ENCODE results near the gene COPRS. TPM values are rescaled to one million over a fixed set of nuclear protein-coding genes. Genes with fewer than 3 reads are reported as not detected.

COPRS gene
- total and polyA plus RNA-seq, 3 donors from 2014 or later, result 138 to 485 (median 142) TPM

DNA sequence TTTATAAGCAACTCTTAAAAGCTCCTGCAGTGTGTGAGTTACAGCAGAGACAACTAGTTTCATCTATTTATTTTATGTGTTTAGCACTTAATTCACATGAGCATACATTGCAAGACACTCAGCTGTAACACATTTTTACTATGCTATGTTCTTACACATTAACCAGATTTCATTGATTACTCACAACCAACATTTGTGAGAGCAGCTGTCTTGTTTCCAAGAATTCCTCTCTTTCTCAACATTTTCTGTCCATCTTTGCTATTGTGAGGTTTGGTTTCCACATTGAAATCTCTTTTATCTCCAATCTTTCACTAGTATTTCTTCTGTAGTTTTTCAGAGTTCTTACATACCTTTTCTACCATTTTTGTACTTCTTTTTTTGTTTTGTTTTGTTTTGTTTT, 51.2 kb downstream of the COPRS start:
- no peaks in the 10 kb centered on the region for H3K36me3 ChIP-seq (ENCODE audit: low read depth, missing control alignments)
- TF ChIP-seq POLR2A (IDR thresholded peaks at IDR 0.05) (no peak), CTCF (IDR thresholded peaks at IDR 0.05) (no peak)
- H3K4me1 ChIP-seq, result no peaks in the 10 kb centered on the region
- intact Hi-C loops (cut with DNase I; ENCODE audit: low total_unique reads), result no loop called here
- H3K9me3 ChIP-seq, result no peaks in the 10 kb centered on the region
- H3K4me3 ChIP-seq, result no peak overlapping the region
- H3K27ac ChIP-seq, result no peak overlapping the region
- H3K27me3 ChIP-seq, result no peaks in the 10 kb centered on the region
- no peak for DNase-seq

DNA sequence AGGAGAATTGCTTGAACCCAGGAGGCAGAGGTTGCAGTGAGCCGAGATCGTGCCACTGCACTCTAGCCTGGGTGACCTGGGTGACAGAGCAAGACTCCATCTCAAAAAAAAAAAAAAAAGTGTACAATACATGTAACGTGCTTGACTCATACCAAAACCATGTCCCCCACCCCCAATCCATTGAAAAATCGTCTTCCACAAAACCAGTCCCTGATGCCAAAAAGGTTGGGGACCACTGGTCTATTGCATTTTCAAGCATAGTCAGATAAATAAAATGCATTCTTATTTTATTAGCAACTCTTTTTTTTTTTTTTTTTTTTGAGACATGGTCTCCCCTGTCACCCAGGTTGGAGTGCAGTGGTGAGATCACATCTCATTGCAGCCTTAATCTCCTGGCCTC, 52.1 kb downstream of the COPRS start:
- H3K4me1 ChIP-seq, result no peaks in the 10 kb centered on the region
- no peaks in the 10 kb centered on the region for H3K27me3 ChIP-seq
- no peak for TF ChIP-seq POLR2A (IDR thresholded peaks at IDR 0.05)
- TF ChIP-seq CTCF (IDR thresholded peaks at IDR 0.05), result no peak
- no peaks in the 10 kb centered on the region for H3K36me3 ChIP-seq (ENCODE audit: low read depth, missing control alignments)
- no peak overlapping the region for H3K27ac ChIP-seq
- no peaks in the 10 kb centered on the region for H3K9me3 ChIP-seq
- DNase-seq, result no peak
- WGBS, 2 donors, result 87 to 94% methylated on average over 4 of the region's 4 CpGs
- intact Hi-C loops (cut with DNase I; ENCODE audit: low total_unique reads), result no loop called here
- H3K4me3 ChIP-seq, result no peak overlapping the region

- no peaks in the 10 kb centered on the region for H3K27me3 ChIP-seq
- DNase-seq, result no peak
- H3K27ac ChIP-seq, result no peak overlapping the region
- TF ChIP-seq POLR2A (IDR thresholded peaks at IDR 0.05), result no peak
- TF ChIP-seq CTCF (IDR thresholded peaks at IDR 0.05), result no peak
- H3K4me1 ChIP-seq, result no peaks in the 10 kb centered on the region
- no peak overlapping the region for H3K4me3 ChIP-seq
- H3K36me3 ChIP-seq (ENCODE audit: low read depth, missing control alignments), result no peaks in the 10 kb centered on the region
- WGBS, 2 donors, result 62 to 65% methylated on average over 11 of the region's 11 CpGs
- H3K9me3 ChIP-seq, result no peaks in the 10 kb centered on the region
- intact Hi-C loops (cut with DNase I; ENCODE audit: low total_unique reads), result no loop called here
Measured at GRCh38 chr17:31803494-31804213, 55.4 kb downstream of the COPRS start.

DNA sequence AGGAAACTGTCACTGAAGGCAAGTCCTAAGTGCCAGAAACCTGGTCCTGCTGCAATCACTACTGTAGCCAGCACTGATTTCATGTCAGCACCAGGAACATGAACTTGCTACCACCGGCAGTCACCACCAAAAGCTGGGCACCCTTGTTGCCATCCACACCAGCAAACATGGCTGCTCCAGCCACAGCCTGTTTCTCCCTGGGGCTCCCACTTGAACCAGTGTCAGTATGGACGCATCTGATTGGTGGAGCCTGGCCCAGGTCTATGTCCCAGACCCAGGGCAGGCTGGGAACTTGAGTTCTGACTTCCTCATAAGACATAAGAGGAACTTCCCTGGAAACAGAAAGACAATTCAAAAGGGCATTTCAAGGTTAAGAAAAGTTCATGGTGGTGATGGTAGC, 56.5 kb downstream of the COPRS start:
- DNase-seq, result peak; percentile 49
- TF ChIP-seq CTCF (IDR thresholded peaks at IDR 0.05) (no peak), POLR2A (IDR thresholded peaks at IDR 0.05) (no peak)
- intact Hi-C loops (cut with DNase I; ENCODE audit: low total_unique reads), result no loop called here

More for the DNA sequence above, 56.5 kb downstream of the COPRS start:
- no peak overlapping the region for H3K4me3 ChIP-seq
- WGBS, 2 donors, result 87 to 95% methylated on average over 2 of the region's 2 CpGs
- H3K36me3 ChIP-seq (ENCODE audit: low read depth, missing control alignments), result no peaks in the 10 kb centered on the region
- no peak overlapping the region for H3K27ac ChIP-seq
- H3K4me1 ChIP-seq, result no peaks in the 10 kb centered on the region
- no peaks in the 10 kb centered on the region for H3K27me3 ChIP-seq
- no peaks in the 10 kb centered on the region for H3K9me3 ChIP-seq

Other genes with a start within 250 kb of the COPRS start
- gene UTP6, start 42.5 kb upstream of the COPRS start, total RNA-seq, result 10 to 100 TPM; 45.0 to 46.5 TPM
- gene UTP6, start 42.5 kb upstream of the COPRS start, polyA plus RNA-seq (ENCODE audit: insufficient read depth, low read depth, low replicate concordance), result 80.6 TPM
- gene SUZ12, start 77.8 kb upstream of the COPRS start, total RNA-seq, result 10 to 100 TPM; 38.2 to 42.0 TPM
- gene SUZ12, start 77.8 kb upstream of the COPRS start, polyA plus RNA-seq (ENCODE audit: insufficient read depth, low read depth, low replicate concordance), result 31.1 TPM
- gene LRRC37B, start 148.1 kb upstream of the COPRS start, total RNA-seq, result 10 to 100 TPM; 35.6 to 53.4 TPM
- gene LRRC37B, start 148.1 kb upstream of the COPRS start, polyA plus RNA-seq (ENCODE audit: insufficient read depth, low read depth, low replicate concordance), result 37.8 TPM

All from testis (tissue), 3 donors.